HCT116 (cell line): ENCODE results near the gene ABHD5.

ENCODE experiments used
- CTCF ChIP-seq, 3 experiments: fragments of 200-600 bp in 1 of 3; sonication (generic) in 1 of 3; IDR thresholded peaks in 2 of 3; conservative IDR thresholded peaks in 1 of 3; 2 replicates each; pipeline ENCODE4 v1.5.1; 2012 to 2017; ENCODE audit warnings: low read depth in 2 of 3, low read length in 2 of 3, antibody characterized with exemption in 1 of 3, borderline replicate concordance in 1 of 3, control low read depth in 1 of 3, mild to moderate bottlenecking in 1 of 3, mixed read lengths in 1 of 3, mixed run types in 1 of 3, moderate library complexity in 1 of 3; ENCODE audit not compliant: insufficient read depth in 1 of 3
- EZH2 ChIP-seq: fragments of 200-600 bp; sonication (generic); IDR thresholded peaks from 2 replicates; pipeline ENCODE4 v1.6.1; 2017; ENCODE audit warnings: antibody characterized with exemption, mixed run types
- EZH2phosphoT487 ChIP-seq: fragments of 200-600 bp; IDR thresholded peaks from 2 replicates; pipeline ENCODE4 v1.6.1; 2018; ENCODE audit warnings: antibody characterized with exemption, borderline replicate concordance
- POLR2AphosphoS5 ChIP-seq: IDR thresholded peaks from 2 replicates; pipeline ENCODE4 v1.6.1; 2011; ENCODE audit warnings: mild to moderate bottlenecking, low read depth, low read length, moderate library complexity
- RAD21 ChIP-seq: IDR thresholded peaks from 2 replicates; pipeline ENCODE4 v1.6.1; 2012; ENCODE audit warnings: low read depth, mild to moderate bottlenecking
- ZBTB33 ChIP-seq: IDR thresholded peaks from 2 replicates; pipeline ENCODE4 v1.6.1; 2011; ENCODE audit warnings: mild to moderate bottlenecking, low read length, moderate library complexity; ENCODE audit not compliant: insufficient replicate concordance; ENCODE audit errors: extremely low read depth

GRCh38 chr3:43688245-43688650, 2.5 kb upstream of the ABHD5 start:
- TF ChIP-seq RAD21 (no peak), EZH2phosphoT487 (no peak), CTCF (IDR thresholded peaks at IDR 0.05 in 2 of 3, conservative IDR thresholded peaks at IDR 0.05 in 1 of 3; ENCODE audit: borderline replicate concordance in 1 of 3, insufficient read depth in 1 of 3, low read depth in 2 of 3, low read length in 2 of 3) (no peak), POLR2AphosphoS5 (no peak), ZBTB33 (no peak), EZH2 (no peak)
